PC-3 (cell line): ENCODE results near the gene CHAD. TPM values are rescaled to one million over a fixed set of nuclear protein-coding genes. Genes with fewer than 3 reads are reported as not detected.
A peak's percentile ranks its signal among the peaks of the same experiment; 100 is the strongest.

Experiments used
- ATAC-seq: fragments of 200-7000 bp; cut with Tn5 transposase; 2 replicates; pipeline ENCODE4 v1.9.1; 2020; ENCODE audit warnings: mild to moderate bottlenecking, moderate library complexity
- BruUV-seq: library from RNA; stranded (reverse); fragments of 400-500 nt; replicated peaks from 2 replicates; lab custom pipeline; 2021; lab: Mats Ljungman, UMichigan
- CTCF ChIA-PET: fragments of 300-600 bp; sonication (Branson Sonifier 250); formaldehyde crosslinking; loops from one replicate; lab custom pipeline; 2022; ENCODE audit warnings: antibody characterized with exemption; lab: Charles Lee
- POLR2A ChIA-PET: fragments of 300-600 bp; sonication (Branson Sonifier 250); formaldehyde crosslinking; loops from one replicate; lab custom pipeline; 2022; ENCODE audit warnings: antibody characterized with exemption; ENCODE audit not compliant: unreplicated experiment; lab: Charles Lee
- DNase-seq: peaks from one replicate; pipeline ENCODE4 v3.0.0-alpha.2; 2015
- H2AFZ ChIP-seq: fragments of 300-600 bp; sonication (generic); 2 replicates; pipeline ENCODE4 v1.6.0; 2016; ENCODE audit warnings: antibody characterized with exemption, low read length
- H3F3A ChIP-seq: fragments of 300-600 bp; sonication (generic); one replicate; pipeline ENCODE4 v1.6.0; 2017; ENCODE audit warnings: antibody characterized with exemption, low read length, control low read depth, mild to moderate bottlenecking; ENCODE audit not compliant: unreplicated experiment
- H3K27ac ChIP-seq: fragments of 300-600 bp; sonication (generic); 2 replicates; pipeline ENCODE4 v1.5.1; 2016; ENCODE audit warnings: mild to moderate bottlenecking, low read length
- H3K27me3 ChIP-seq: fragments of 300-600 bp; sonication (generic); 2 replicates; pipeline ENCODE4 v1.6.1; 2016; ENCODE audit warnings: low read length, mixed read lengths
- H3K36me3 ChIP-seq: fragments of 300-600 bp; sonication (generic); 2 replicates; pipeline ENCODE4 v1.6.1; 2016; ENCODE audit warnings: low read depth, mixed run types, low read length, mixed read lengths
- H3K4me1 ChIP-seq: fragments of 300-600 bp; sonication (generic); 2 replicates; pipeline ENCODE4 v1.5.1; 2016; ENCODE audit warnings: low read length; ENCODE audit not compliant: insufficient read depth
- H3K4me2 ChIP-seq: fragments of 300-600 bp; sonication (generic); 2 replicates; pipeline ENCODE4 v1.6.0; 2016; ENCODE audit warnings: low read length
- H3K4me3 ChIP-seq: fragments of 300-600 bp; sonication (generic); 2 replicates; pipeline ENCODE4 v1.5.1; 2016; ENCODE audit warnings: mild to moderate bottlenecking, low read length, mixed read lengths
- H3K79me2 ChIP-seq: fragments of 300-600 bp; sonication (generic); 2 replicates; pipeline ENCODE4 v1.6.1; 2017; ENCODE audit warnings: low read length, mixed read lengths
- H3K9ac ChIP-seq: fragments of 300-600 bp; sonication (generic); 2 replicates; pipeline ENCODE4 v1.6.0; 2016; ENCODE audit warnings: mild to moderate bottlenecking, low read length
- H3K9me2 ChIP-seq: fragments of 300-600 bp; sonication (generic); replicated peaks from 2 replicates; pipeline ENCODE4 v1.6.1; 2016; ENCODE audit warnings: mixed run types, low read length, mixed read lengths
- H3K9me3 ChIP-seq: fragments of 300-600 bp; sonication (generic); 2 replicates; pipeline ENCODE4 v1.6.1; 2016; ENCODE audit warnings: low read length, mixed read lengths
- H4K20me1 ChIP-seq: fragments of 300-600 bp; sonication (generic); 2 replicates; pipeline ENCODE4 v1.6.1; 2016; ENCODE audit warnings: low read length, mixed read lengths
- EZH2 ChIP-seq: fragments of 300-600 bp; sonication (generic); IDR thresholded peaks from one replicate; pipeline ENCODE4 v1.6.1; 2017; ENCODE audit warnings: antibody characterized with exemption, mild to moderate bottlenecking, low read length; ENCODE audit not compliant: unreplicated experiment
- EZH2phosphoT487 ChIP-seq: fragments of 300-600 bp; sonication (generic); IDR thresholded peaks from 2 replicates; pipeline ENCODE4 v1.6.1; 2018; ENCODE audit warnings: mild to moderate bottlenecking, antibody characterized with exemption, low read length, borderline replicate concordance
- intact Hi-C: fragments of 100-400 bp; cut with micrococcal nuclease; formaldehyde crosslinking; loops from 2 replicates; pipeline ENCODE4 v1.9.0; 2023
- total RNA-seq: library from RNA; depleted of rRNA; stranded (reverse); fragments of >200 nt; gene quantifications from 2 replicates; pipeline ENCODE4 v1.2.3, GENCODE V29; 2014
- TF ChIP-seq, protein P1 (sequence below): fragments of 300-600 bp; sonication (generic); conservative IDR thresholded peaks from 2 replicates; pipeline ENCODE4 v1.5.1; 2017; ENCODE audit warnings: antibody characterized with exemption, low read depth, mild to moderate bottlenecking, low read length

The CHAD gene
- total RNA-seq, 1 experiment from 2014 or later: not detected

DNA sequence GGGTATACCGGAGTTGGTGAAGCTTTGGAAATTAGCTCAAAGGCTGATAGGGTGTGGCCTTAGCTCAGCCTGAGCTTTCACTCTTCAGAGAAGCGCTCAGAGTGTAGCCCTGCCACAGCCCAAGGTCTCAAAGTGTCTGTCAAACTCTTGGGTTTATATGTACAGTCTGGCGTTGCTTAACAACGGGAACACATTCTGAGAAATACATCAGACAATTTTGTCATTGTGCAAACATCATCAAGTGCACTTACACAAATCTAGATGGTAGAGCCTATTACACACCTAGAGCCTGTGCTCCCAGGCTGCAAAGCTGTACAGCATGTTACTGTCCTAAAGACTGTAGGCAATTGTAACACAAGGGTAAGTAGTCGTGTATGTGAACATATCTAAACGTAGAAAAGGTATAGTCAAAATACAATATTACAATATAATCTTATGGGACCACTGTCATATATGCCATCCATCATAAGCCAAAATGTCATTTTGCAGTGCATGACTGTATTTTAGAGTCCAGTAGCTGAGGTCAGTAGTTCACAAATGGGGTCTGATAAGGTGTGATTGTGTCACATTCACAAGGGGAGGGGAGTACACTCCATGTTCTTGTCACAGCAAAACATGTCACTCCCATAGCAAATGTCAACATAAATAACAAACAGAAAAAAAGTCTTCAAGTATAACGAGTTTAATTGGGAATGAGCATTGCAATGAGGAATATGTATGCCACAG, 20.6 kb downstream of the CHAD start:
- Histone ChIP-seq H3K27ac (no peak overlapping the region), H3K27me3 (no peaks in the 10 kb centered on the region), H4K20me1 (no peaks in the 10 kb centered on the region), H3K36me3 (no peaks in the 10 kb centered on the region), H3F3A (no peaks in the 10 kb centered on the region), H3K9me3 (no peaks in the 10 kb centered on the region), H2AFZ (no peak overlapping the region), H3K4me2 (no peak overlapping the region), H3K4me1 (peaks cover 27% of the 10 kb centered on the region), H3K9me2 (no peaks in the 10 kb centered on the region), H3K79me2 (no peaks in the 10 kb centered on the region), H3K4me3 (no peak overlapping the region), H3K9ac (no peak overlapping the region)
- DNase-seq (peak; percentile 38), ATAC-seq (peak; percentile 27; the same call in 1 of the 2 replicates)
- ChIA-PET CTCF (no interaction called here), POLR2A (no interaction called here)
- no TSS peak for BruUV-seq
- TF ChIP-seq, protein P1, sequence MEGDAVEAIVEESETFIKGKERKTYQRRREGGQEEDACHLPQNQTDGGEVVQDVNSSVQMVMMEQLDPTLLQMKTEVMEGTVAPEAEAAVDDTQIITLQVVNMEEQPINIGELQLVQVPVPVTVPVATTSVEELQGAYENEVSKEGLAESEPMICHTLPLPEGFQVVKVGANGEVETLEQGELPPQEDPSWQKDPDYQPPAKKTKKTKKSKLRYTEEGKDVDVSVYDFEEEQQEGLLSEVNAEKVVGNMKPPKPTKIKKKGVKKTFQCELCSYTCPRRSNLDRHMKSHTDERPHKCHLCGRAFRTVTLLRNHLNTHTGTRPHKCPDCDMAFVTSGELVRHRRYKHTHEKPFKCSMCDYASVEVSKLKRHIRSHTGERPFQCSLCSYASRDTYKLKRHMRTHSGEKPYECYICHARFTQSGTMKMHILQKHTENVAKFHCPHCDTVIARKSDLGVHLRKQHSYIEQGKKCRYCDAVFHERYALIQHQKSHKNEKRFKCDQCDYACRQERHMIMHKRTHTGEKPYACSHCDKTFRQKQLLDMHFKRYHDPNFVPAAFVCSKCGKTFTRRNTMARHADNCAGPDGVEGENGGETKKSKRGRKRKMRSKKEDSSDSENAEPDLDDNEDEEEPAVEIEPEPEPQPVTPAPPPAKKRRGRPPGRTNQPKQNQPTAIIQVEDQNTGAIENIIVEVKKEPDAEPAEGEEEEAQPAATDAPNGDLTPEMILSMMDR: no peak
- TF ChIP-seq EZH2phosphoT487 (no peak), EZH2 (no peak)
- intact Hi-C loops: loop anchor here (2.0 kb wide), 1 partner anchor 21 kb away; the partner anchor contains the start of gene ACSF2

DNA sequence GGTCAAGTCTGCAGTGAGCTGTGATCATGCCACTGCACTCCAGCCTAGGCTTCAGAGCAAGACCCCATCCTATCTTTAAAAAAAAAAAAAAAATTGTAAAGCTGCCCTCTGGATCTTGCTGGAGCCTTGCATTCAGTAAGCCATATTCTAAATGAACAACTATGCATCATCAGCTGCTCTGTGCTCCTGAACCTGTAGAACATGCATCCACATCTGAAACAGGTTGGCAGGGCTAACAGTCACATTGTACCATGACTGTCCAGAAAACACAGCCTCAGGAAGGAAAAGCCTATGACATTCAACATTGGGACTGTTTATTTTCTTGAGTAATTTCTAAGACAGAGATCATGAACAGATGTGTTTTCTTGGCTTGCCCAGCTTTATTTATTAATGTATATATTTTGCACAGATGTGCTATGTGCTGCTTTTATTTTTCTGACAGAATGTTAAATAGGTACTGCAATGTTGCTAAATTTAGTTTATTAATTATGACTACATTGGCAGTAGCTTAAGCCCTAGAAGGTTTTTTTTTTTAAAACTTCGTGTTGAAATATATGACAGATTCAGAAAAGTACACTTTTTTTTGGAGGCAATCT, 22.9 kb downstream of the CHAD start:
- no peak overlapping the region for H3K4me2 ChIP-seq
- ChIA-PET CTCF (no interaction called here), POLR2A (no interaction called here)
- no peaks in the 10 kb centered on the region for H4K20me1 ChIP-seq
- H3K27me3 ChIP-seq: no peaks in the 10 kb centered on the region
- H3K9me2 ChIP-seq: no peaks in the 10 kb centered on the region
- no peak overlapping the region for H3K9ac ChIP-seq
- DNase-seq (no peak), ATAC-seq (no peak)
- no peak overlapping the region for H2AFZ ChIP-seq
- H3K27ac ChIP-seq: no peak overlapping the region
- intact Hi-C loops: loop anchor here (2.0 kb wide), 1 partner anchor 19 kb away; the partner anchor contains the start of gene ACSF2
- no peaks in the 10 kb centered on the region for H3F3A ChIP-seq
- H3K9me3 ChIP-seq: no peaks in the 10 kb centered on the region
- H3K79me2 ChIP-seq: 0 out of 2 replicates have a peak, but pooled peaks cover 4% of the 10 kb centered on the region
- BruUV-seq: no TSS peak
- peaks cover 18% of the 10 kb centered on the region for H3K4me1 ChIP-seq
- TF ChIP-seq EZH2phosphoT487: no peak
- TF ChIP-seq, protein P1: no peak
- no peak for TF ChIP-seq EZH2
- H3K4me3 ChIP-seq: no peak overlapping the region
- no peaks in the 10 kb centered on the region for H3K36me3 ChIP-seq
